GM12878 (cell line): ENCODE data around the gene TRAF5. TPM values are rescaled to one million over a fixed set of nuclear protein-coding genes. Genes with fewer than 3 reads are reported as not detected.

Source experiments
- ATAC-seq: fragments of 200-7000 bp; cut with Tn5 transposase; 3 replicates; pipeline ENCODE4 v1.9.1; 2020; ENCODE audit warnings: mild to moderate bottlenecking, moderate library complexity
- BruUV-seq: library from RNA; stranded (reverse); fragments of 400-500 nt; replicated peaks from 2 replicates; lab custom pipeline; 2021; lab: Mats Ljungman, UMichigan
- CTCF ChIA-PET: fragments of 300-600 bp; sonication (Branson Sonifier 250); formaldehyde crosslinking; extraction: SDS; loops from one replicate; lab custom pipeline; 2021; ENCODE audit warnings: inconsistent platforms; lab: Yijun Ruan, JAX
- POLR2A ChIA-PET: fragments of 350-600 bp; formaldehyde crosslinking; extraction: SDS; loops from one replicate; lab custom pipeline; 2021; ENCODE audit warnings: inconsistent platforms; lab: Charles Lee
- RAD21 ChIA-PET: fragments of 300-600 bp; sonication (Branson Sonifier 250); formaldehyde crosslinking; loops from one replicate; lab custom pipeline; 2023; ENCODE audit warnings: antibody characterized with exemption; ENCODE audit not compliant: unreplicated experiment; lab: Charles Lee
- SMC1A ChIA-PET: fragments of 300-600 bp; sonication (Branson Sonifier 250); formaldehyde crosslinking; loops from one replicate; lab custom pipeline; 2023; ENCODE audit not compliant: unreplicated experiment, uncharacterized antibody; lab: Charles Lee
- DNase-seq: peaks from one replicate; pipeline ENCODE4 v3.0.0-alpha.2; 2011; ENCODE audit warnings: low read depth, low spot score
- FAIRE-seq: peaks from 3 replicates; lab custom pipeline; 2011; peaks lifted over from hg19 to GRCh38; lab: Jason Lieb, UNC
- H2AFZ ChIP-seq: 2 replicates; pipeline ENCODE4 v1.6.0; 2011; ENCODE audit warnings: low read depth, low read length, control low read depth; ENCODE audit not compliant: control insufficient read depth
- H3K27ac ChIP-seq: 2 replicates; pipeline ENCODE4 v1.5.1; 2011; ENCODE audit warnings: control low read depth; ENCODE audit not compliant: control insufficient read depth, insufficient read depth
- H3K27me3 ChIP-seq, 2 experiments: replicated peaks in 1 of 2; 2 replicates each; pipeline versions ENCODE4 v1.6.0 to v1.6.1; 2011; ENCODE audit warnings: low read length in 1 of 2; ENCODE audit not compliant: control insufficient read depth in 2 of 2, insufficient read depth in 2 of 2
- H3K36me3 ChIP-seq, 2 experiments: 2 replicates each; pipeline ENCODE4 v1.5.1; 2011; ENCODE audit warnings: low read length in 1 of 2; ENCODE audit not compliant: control insufficient read depth in 2 of 2, insufficient read depth in 2 of 2
- H3K4me1 ChIP-seq: 2 replicates; pipeline ENCODE4 v1.6.1; 2011; ENCODE audit warnings: mild to moderate bottlenecking, low read length, moderate library complexity, mixed read lengths; ENCODE audit not compliant: control insufficient read depth, insufficient read depth
- H3K4me2 ChIP-seq: 2 replicates; pipeline ENCODE4 v1.6.0; 2011; ENCODE audit warnings: control low read depth; ENCODE audit not compliant: control insufficient read depth, insufficient read depth
- H3K4me3 ChIP-seq: fragments of 200-600 bp; sonication (generic); 2 replicates; pipeline ENCODE4 v1.5.1; 2016
- H3K79me2 ChIP-seq: 2 replicates; pipeline ENCODE4 v1.6.0; 2011; ENCODE audit warnings: low read length; ENCODE audit not compliant: control insufficient read depth, insufficient read depth
- H3K9ac ChIP-seq: 2 replicates; pipeline ENCODE4 v1.8.0; 2011; ENCODE audit warnings: low read length, control low read depth, mixed read lengths; ENCODE audit not compliant: control insufficient read depth, insufficient read depth
- H3K9me3 ChIP-seq: replicated peaks from 3 replicates; pipeline ENCODE4 v1.5.1; 2011; ENCODE audit warnings: mild to moderate bottlenecking, low read length; ENCODE audit not compliant: control insufficient read depth, insufficient read depth
- H4K20me1 ChIP-seq: 2 replicates; pipeline ENCODE4 v1.6.0; 2011; ENCODE audit not compliant: control insufficient read depth, insufficient read depth
- BMI1 ChIP-seq: fragments of 450-650 bp; IDR thresholded peaks from 2 replicates; pipeline ENCODE4 v1.6.1; 2016; ENCODE audit warnings: mild to moderate bottlenecking, moderate library complexity, borderline replicate concordance
- DPF2 ChIP-seq: fragments of 450-650 bp; IDR thresholded peaks from 2 replicates; pipeline ENCODE4 v1.6.1; 2017; ENCODE audit warnings: mild to moderate bottlenecking
- JUND ChIP-seq: IDR thresholded peaks from 2 replicates; pipeline ENCODE4 v1.6.1; 2012; ENCODE audit warnings: low read depth, mild to moderate bottlenecking, low read length, improper control_type of control experiment, moderate library complexity
- MTA3 ChIP-seq: IDR thresholded peaks from 2 replicates; pipeline ENCODE4 v1.6.1; 2012; ENCODE audit warnings: low read length, inconsistent platforms, borderline replicate concordance
- NRF1 ChIP-seq: conservative IDR thresholded peaks from 2 replicates; pipeline ENCODE4 v1.6.1; 2011; ENCODE audit warnings: mild to moderate bottlenecking, low read depth, low read length, improper control_type of control experiment
- POLR2AphosphoS5 ChIP-seq: IDR thresholded peaks from 2 replicates; pipeline ENCODE4 v1.6.1; 2011; ENCODE audit warnings: mild to moderate bottlenecking, low read length, inconsistent platforms
- SMC3 ChIP-seq: IDR thresholded peaks from 2 replicates; pipeline ENCODE4 v1.6.1; 2011; ENCODE audit warnings: low read length, improper control_type of control experiment, borderline replicate concordance
- TARDBP ChIP-seq: IDR thresholded peaks from 2 replicates; pipeline ENCODE4 v1.6.1; 2016; ENCODE audit warnings: borderline replicate concordance
- TCF7 ChIP-seq: IDR thresholded peaks from 2 replicates; pipeline ENCODE4 v1.6.1; 2014; ENCODE audit warnings: antibody characterized with exemption, borderline replicate concordance
- YBX1 ChIP-seq: fragments of 450-650 bp; IDR thresholded peaks from 2 replicates; pipeline ENCODE4 v1.6.1; 2016; ENCODE audit warnings: antibody characterized with exemption
- WGBS: methylation state at CpG from one replicate; pipeline ENCODE4 v1.1.6; 2016; ENCODE audit warnings: low lambda C conversion rate; ENCODE audit not compliant: insufficient replicate concordance, insufficient coverage; ENCODE audit errors: missing lambda C conversion rate; 5-methylcytosine and 5-hydroxymethylcytosine counted together
- in situ Hi-C: fragments of 300-500 bp; cut with MboI; formaldehyde crosslinking; loops from 9 replicates; pipeline ENCODE4 v1.14.3; 2018; ENCODE audit warnings: mixed read lengths
- intact Hi-C: fragments of 100-400 bp; cut with micrococcal nuclease; formaldehyde crosslinking; loops from one replicate; pipeline ENCODE4 v1.14.2; 2022; ENCODE audit not compliant: unreplicated experiment
- polyA plus RNA-seq, 11 experiments: library from polyadenylated mRNA; depleted of rRNA in 4 of 11; unstranded in 6 of 11; stranded (reverse) in 5 of 11; fragments of >200 nt; fragmentation: Nextera tagmentation in 4 of 11; fragmentation: Illumina TruSeq in 1 of 11; extraction: Ambion mirVana in 4 of 11; extraction: Trizol in 1 of 11; gene quantifications; 1 replicate in 1 of 11; 2 replicates in 10 of 11; pipeline versions ENCODE4 v1.2.1 to v1.2.3, GENCODE V29; 2011 to 2016; ENCODE audit warnings: inconsistent platforms in 2 of 11, missing spikeins in 2 of 11, low read depth in 1 of 11
- total RNA-seq, 4 experiments: library from RNA; depleted of rRNA in 3 of 4; stranded (reverse); fragments of >200 nt in 3 of 4; fragmentation: Illumina TruSeq in 1 of 4; extraction: Trizol in 1 of 4; gene quantifications; 2 replicates each; pipeline versions ENCODE4 v1.2.1 to v1.2.3, GENCODE V29; 2013 to 2021
- TF ChIP-seq, protein P1 (sequence below): fragments of 450-650 bp; formaldehyde crosslinking; IDR thresholded peaks from 2 replicates; pipeline ENCODE4 v1.5.0; 2022; ENCODE audit warnings: mild to moderate bottlenecking, missing genetic modification characterization
- TF ChIP-seq, protein P2 (sequence below): IDR thresholded peaks from 2 replicates; pipeline ENCODE4 v1.6.1; 2012; ENCODE audit warnings: improper control_type of control experiment, low read depth, low read length; ENCODE audit not compliant: insufficient replicate concordance
- TF ChIP-seq, protein P3 (sequence below): IDR thresholded peaks from 2 replicates; pipeline ENCODE4 v1.6.1; 2011; ENCODE audit warnings: borderline replicate concordance, low read depth, mild to moderate bottlenecking, moderate library complexity, mixed read lengths, low read length; ENCODE audit not compliant: insufficient read depth; ENCODE audit errors: extremely low read length
- TF ChIP-seq, protein P4 (sequence below): IDR thresholded peaks from 2 replicates; pipeline ENCODE4 v1.6.1; 2011; ENCODE audit warnings: mild to moderate bottlenecking, low read depth, low read length, moderate library complexity; ENCODE audit not compliant: insufficient replicate concordance

TRAF5 gene
- total and polyA plus RNA-seq, 10 of the 15 experiments (the other 5 are each of a cell fraction or from before 2014, with no cell fraction given), result 10.6 to 36.5 (median 26.3) TPM

DNA sequence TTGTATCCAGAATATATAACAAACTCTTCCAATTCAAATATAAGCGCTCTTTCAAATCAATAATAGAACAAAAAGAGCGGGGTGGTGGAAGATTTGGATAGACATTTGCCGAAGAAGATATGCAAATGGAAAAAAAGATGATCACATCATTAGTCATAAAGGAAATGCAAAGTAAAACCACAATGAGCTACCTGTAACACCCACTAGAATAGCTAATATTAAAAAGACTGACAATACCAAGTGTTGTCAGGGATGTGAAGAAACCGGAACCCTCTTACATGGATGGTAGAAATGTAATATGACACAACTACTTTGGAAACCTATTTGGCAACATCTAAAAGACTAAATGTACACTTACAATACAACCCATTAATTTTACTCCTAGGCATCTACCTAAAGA is 5.7 kb upstream of the TRAF5 start:
- peaks cover 7% of the 10 kb centered on the region for H3K4me1 ChIP-seq
- SMC1A ChIA-PET, result interaction anchor here (0.9 to 1.7 kb wide), 3 partner anchors 9 to 157 kb away, joined by 3 to 4 read pairs (median 3); no protein-coding TSS in a partner anchor
- H3K36me3 ChIP-seq, result no peaks in the 10 kb centered on the region; a peak in 1 of 4 replicates
- no TSS peak for BruUV-seq
- H2AFZ ChIP-seq, result no peak overlapping the region
- POLR2A ChIA-PET, result no interaction called here
- DNase-seq (no peak), FAIRE-seq (no peak), ATAC-seq (peak; percentile 12; the same call in 1 of the 3 replicates)
- no peak overlapping the region for H3K4me3 ChIP-seq
- H4K20me1 ChIP-seq, result no peaks in the 10 kb centered on the region
- RAD21 ChIA-PET, result no interaction called here
- CTCF ChIA-PET, result interaction anchor here (0.8 to 11.0 kb wide), 6 partner anchors 11 to 194 kb away, joined by 3 to 99 read pairs (median 3); no protein-coding TSS in a partner anchor
- H3K9me3 ChIP-seq, result no peaks in the 10 kb centered on the region
- 21% methylated on average over 4 of the region's 4 CpGs for WGBS
- intact Hi-C loops (no loop called here), in situ Hi-C loops (loop anchor here (5.0 to 10.0 kb wide), 3 partner anchors 151 to 331 kb away; no protein-coding TSS in a partner anchor)
- H3K27ac ChIP-seq, result no peak overlapping the region
- no peak overlapping the region for H3K4me2 ChIP-seq
- no peaks in the 10 kb centered on the region for H3K27me3 ChIP-seq
- H3K9ac ChIP-seq, result no peak overlapping the region
- H3K79me2 ChIP-seq, result peaks cover 2% of the 10 kb centered on the region; the same call in 1 of the 2 replicates
- no peak for TF ChIP-seq MTA3
- TF ChIP-seq BMI1, result no peak
- no peak for TF ChIP-seq TCF7
- no peak for TF ChIP-seq SMC3
- TF ChIP-seq, protein P1, sequence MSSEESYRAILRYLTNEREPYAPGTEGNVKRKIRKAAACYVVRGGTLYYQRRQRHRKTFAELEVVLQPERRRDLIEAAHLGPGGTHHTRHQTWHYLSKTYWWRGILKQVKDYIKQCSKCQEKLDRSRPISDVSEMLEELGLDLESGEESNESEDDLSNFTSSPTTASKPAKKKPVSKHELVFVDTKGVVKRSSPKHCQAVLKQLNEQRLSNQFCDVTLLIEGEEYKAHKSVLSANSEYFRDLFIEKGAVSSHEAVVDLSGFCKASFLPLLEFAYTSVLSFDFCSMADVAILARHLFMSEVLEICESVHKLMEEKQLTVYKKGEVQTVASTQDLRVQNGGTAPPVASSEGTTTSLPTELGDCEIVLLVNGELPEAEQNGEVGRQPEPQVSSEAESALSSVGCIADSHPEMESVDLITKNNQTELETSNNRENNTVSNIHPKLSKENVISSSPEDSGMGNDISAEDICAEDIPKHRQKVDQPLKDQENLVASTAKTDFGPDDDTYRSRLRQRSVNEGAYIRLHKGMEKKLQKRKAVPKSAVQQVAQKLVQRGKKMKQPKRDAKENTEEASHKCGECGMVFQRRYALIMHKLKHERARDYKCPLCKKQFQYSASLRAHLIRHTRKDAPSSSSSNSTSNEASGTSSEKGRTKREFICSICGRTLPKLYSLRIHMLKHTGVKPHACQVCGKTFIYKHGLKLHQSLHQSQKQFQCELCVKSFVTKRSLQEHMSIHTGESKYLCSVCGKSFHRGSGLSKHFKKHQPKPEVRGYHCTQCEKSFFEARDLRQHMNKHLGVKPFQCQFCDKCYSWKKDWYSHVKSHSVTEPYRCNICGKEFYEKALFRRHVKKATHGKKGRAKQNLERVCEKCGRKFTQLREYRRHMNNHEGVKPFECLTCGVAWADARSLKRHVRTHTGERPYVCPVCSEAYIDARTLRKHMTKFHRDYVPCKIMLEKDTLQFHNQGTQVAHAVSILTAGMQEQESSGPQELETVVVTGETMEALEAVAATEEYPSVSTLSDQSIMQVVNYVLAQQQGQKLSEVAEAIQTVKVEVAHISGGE (CRISPR knock-in tag), result no peak
- no peak for TF ChIP-seq POLR2AphosphoS5
- no peak for TF ChIP-seq DPF2
- TF ChIP-seq YBX1, result no peak
- TF ChIP-seq NRF1, result no peak
- TF ChIP-seq, protein P2, sequence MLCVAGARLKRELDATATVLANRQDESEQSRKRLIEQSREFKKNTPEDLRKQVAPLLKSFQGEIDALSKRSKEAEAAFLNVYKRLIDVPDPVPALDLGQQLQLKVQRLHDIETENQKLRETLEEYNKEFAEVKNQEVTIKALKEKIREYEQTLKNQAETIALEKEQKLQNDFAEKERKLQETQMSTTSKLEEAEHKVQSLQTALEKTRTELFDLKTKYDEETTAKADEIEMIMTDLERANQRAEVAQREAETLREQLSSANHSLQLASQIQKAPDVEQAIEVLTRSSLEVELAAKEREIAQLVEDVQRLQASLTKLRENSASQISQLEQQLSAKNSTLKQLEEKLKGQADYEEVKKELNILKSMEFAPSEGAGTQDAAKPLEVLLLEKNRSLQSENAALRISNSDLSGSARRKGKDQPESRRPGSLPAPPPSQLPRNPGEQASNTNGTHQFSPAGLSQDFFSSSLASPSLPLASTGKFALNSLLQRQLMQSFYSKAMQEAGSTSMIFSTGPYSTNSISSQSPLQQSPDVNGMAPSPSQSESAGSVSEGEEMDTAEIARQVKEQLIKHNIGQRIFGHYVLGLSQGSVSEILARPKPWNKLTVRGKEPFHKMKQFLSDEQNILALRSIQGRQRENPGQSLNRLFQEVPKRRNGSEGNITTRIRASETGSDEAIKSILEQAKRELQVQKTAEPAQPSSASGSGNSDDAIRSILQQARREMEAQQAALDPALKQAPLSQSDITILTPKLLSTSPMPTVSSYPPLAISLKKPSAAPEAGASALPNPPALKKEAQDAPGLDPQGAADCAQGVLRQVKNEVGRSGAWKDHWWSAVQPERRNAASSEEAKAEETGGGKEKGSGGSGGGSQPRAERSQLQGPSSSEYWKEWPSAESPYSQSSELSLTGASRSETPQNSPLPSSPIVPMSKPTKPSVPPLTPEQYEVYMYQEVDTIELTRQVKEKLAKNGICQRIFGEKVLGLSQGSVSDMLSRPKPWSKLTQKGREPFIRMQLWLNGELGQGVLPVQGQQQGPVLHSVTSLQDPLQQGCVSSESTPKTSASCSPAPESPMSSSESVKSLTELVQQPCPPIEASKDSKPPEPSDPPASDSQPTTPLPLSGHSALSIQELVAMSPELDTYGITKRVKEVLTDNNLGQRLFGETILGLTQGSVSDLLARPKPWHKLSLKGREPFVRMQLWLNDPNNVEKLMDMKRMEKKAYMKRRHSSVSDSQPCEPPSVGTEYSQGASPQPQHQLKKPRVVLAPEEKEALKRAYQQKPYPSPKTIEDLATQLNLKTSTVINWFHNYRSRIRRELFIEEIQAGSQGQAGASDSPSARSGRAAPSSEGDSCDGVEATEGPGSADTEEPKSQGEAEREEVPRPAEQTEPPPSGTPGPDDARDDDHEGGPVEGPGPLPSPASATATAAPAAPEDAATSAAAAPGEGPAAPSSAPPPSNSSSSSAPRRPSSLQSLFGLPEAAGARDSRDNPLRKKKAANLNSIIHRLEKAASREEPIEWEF, result no peak
- TF ChIP-seq, protein P3, sequence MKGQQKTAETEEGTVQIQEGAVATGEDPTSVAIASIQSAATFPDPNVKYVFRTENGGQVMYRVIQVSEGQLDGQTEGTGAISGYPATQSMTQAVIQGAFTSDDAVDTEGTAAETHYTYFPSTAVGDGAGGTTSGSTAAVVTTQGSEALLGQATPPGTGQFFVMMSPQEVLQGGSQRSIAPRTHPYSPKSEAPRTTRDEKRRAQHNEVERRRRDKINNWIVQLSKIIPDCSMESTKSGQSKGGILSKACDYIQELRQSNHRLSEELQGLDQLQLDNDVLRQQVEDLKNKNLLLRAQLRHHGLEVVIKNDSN, result no peak
- no peak for TF ChIP-seq JUND
- TF ChIP-seq, protein P4, sequence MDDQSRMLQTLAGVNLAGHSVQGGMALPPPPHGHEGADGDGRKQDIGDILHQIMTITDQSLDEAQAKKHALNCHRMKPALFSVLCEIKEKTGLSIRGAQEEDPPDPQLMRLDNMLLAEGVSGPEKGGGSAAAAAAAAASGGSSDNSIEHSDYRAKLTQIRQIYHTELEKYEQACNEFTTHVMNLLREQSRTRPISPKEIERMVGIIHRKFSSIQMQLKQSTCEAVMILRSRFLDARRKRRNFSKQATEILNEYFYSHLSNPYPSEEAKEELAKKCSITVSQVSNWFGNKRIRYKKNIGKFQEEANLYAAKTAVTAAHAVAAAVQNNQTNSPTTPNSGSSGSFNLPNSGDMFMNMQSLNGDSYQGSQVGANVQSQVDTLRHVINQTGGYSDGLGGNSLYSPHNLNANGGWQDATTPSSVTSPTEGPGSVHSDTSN, result no peak
- no peak for TF ChIP-seq TARDBP
